HG03469 (cell line): Measurements from ENCODE around the gene SYMPK.
"Not testable (repeated sequence)": the region's sequence is repeated elsewhere in the genome, so short reads cannot be mapped to it uniquely, and the experiment has no call there.

Source experiments
- ATAC-seq: cut with Tn5 transposase; IDR thresholded peaks from one replicate; pipeline ENCODE4 v1.9.1; 2021; ENCODE audit warnings: mild to moderate bottlenecking, moderate library complexity, moderate number of reproducible peaks; ENCODE audit not compliant: unreplicated experiment

SYMPK gene

GRCh38 chr19:45862564-45863334, at the start of gene SYMPK:
Gene SYMPK, minus strand, starts transcription at chr19:45863147. Its CDS starts 8,652 bp downstream, at chr19:45854495.
- ATAC-seq, result peak; percentile 64

- no peak for ATAC-seq
Measured at GRCh38 chr19:45911291-45911690, 48.3 kb upstream of the SYMPK start.

GRCh38 chr19:45908956-45909355, 46.0 kb upstream of the SYMPK start:
- no peak for ATAC-seq

- ATAC-seq, result no peak
Measured at GRCh38 chr19:45906221-45906620, 43.3 kb upstream of the SYMPK start.

- no peak for ATAC-seq
Measured at GRCh38 chr19:45905011-45905410, 42.1 kb upstream of the SYMPK start.

- peak; percentile 86 for ATAC-seq
Measured at GRCh38 chr19:45902651-45903625, 40.0 kb upstream of the SYMPK start.

GRCh38 chr19:45901912-45902650, 39.1 kb upstream of the SYMPK start, which contains the start of gene MYPOP:
Gene MYPOP, minus strand, starts transcription at chr19:45902613. Its CDS starts 840 bp downstream, at chr19:45901773.
- no peak for ATAC-seq

- ATAC-seq, result no peak
Measured at GRCh38 chr19:45901432-45901911, 38.5 kb upstream of the SYMPK start.

GRCh38 chr19:45900738-45901431, 37.9 kb upstream of the SYMPK start:
- ATAC-seq, result no peak

GRCh38 chr19:45899919-45900589, 37.1 kb upstream of the SYMPK start:
- no peak for ATAC-seq

- no peak for ATAC-seq
Measured at GRCh38 chr19:45899253-45899652, 36.3 kb upstream of the SYMPK start.

- ATAC-seq, result no peak
Measured at GRCh38 chr19:45897261-45897812, 34.4 kb upstream of the SYMPK start.

GRCh38 chr19:45895983-45896599, 33.1 kb upstream of the SYMPK start:
- ATAC-seq, result not testable (repeated sequence)

GRCh38 chr19:45895519-45895972, 32.6 kb upstream of the SYMPK start:
- no peak for ATAC-seq

- ATAC-seq, result no peak
Measured at GRCh38 chr19:45890877-45891276, 27.9 kb upstream of the SYMPK start.

GRCh38 chr19:45889210-45889885, 26.4 kb upstream of the SYMPK start:
- ATAC-seq, result no peak

GRCh38 chr19:45887200-45887710, 24.3 kb upstream of the SYMPK start:
- no peak for ATAC-seq
